RWPE2 (cell line): ENCODE data around the gene GAS7.

Experiments used
- ATAC-seq: fragments of 200-7000 bp; cut with Tn5 transposase; 3 replicates; pipeline ENCODE4 v1.9.1; 2021; ENCODE audit warnings: low read depth
- DNase-seq: peaks from one replicate; pipeline ENCODE4 v3.0.0-alpha.2; 2020; ENCODE audit warnings: low spot score
- H3K27ac ChIP-seq: fragments of 450-650 bp; 2 replicates; pipeline ENCODE4 v1.5.1; 2017; ENCODE audit warnings: mild to moderate bottlenecking; ENCODE audit not compliant: poor library complexity, severe bottlenecking
- H3K27me3 ChIP-seq: fragments of 250-450 bp; sonication (Bioruptor Pico); 2 replicates; pipeline ENCODE4 v1.5.1; 2021; ENCODE audit warnings: mild to moderate bottlenecking, moderate library complexity; ENCODE audit not compliant: insufficient read depth, poor library complexity, severe bottlenecking
- H3K36me3 ChIP-seq: fragments of 250-450 bp; sonication (Bioruptor Pico); 2 replicates; pipeline ENCODE4 v1.5.1; 2020; ENCODE audit warnings: low read depth, mild to moderate bottlenecking, moderate library complexity
- H3K4me1 ChIP-seq: fragments of 250-450 bp; sonication (Bioruptor Pico); 2 replicates; pipeline ENCODE4 v1.5.1; 2021; ENCODE audit warnings: mild to moderate bottlenecking, moderate library complexity; ENCODE audit not compliant: insufficient read depth, poor library complexity, severe bottlenecking
- H3K4me3 ChIP-seq: fragments of 250-450 bp; sonication (Bioruptor Pico); 2 replicates; pipeline ENCODE4 v1.5.1; 2021; ENCODE audit warnings: mild to moderate bottlenecking, moderate library complexity; ENCODE audit not compliant: severe bottlenecking
- H3K9me3 ChIP-seq: fragments of 250-450 bp; sonication (Bioruptor Pico); 2 replicates; pipeline ENCODE4 v1.5.1; 2021; ENCODE audit warnings: mild to moderate bottlenecking, moderate library complexity; ENCODE audit not compliant: severe bottlenecking
- CTCF ChIP-seq: fragments of 450-650 bp; IDR thresholded peaks from one replicate; pipeline ENCODE4 v1.5.1; 2017; ENCODE audit warnings: mild to moderate bottlenecking, moderate library complexity; ENCODE audit not compliant: poor library complexity, severe bottlenecking

Gene GAS7

GRCh38 chr17:10116267-10116666, 82.1 kb downstream of the GAS7 start:
- Histone ChIP-seq H3K9me3 (no peaks in the 10 kb centered on the region), H3K27ac (no peak overlapping the region), H3K27me3 (no peaks in the 10 kb centered on the region), H3K4me1 (peaks cover 30% of the 10 kb centered on the region), H3K36me3 (no peaks in the 10 kb centered on the region), H3K4me3 (no peak overlapping the region)
- ATAC-seq (no peak), DNase-seq (no peak)
- no peak for TF ChIP-seq CTCF

GRCh38 chr17:10115536-10115932, 82.9 kb downstream of the GAS7 start:
- ATAC-seq (no peak), DNase-seq (no peak)
- Histone ChIP-seq H3K9me3 (no peaks in the 10 kb centered on the region), H3K4me1 (peaks cover 29% of the 10 kb centered on the region), H3K27me3 (no peaks in the 10 kb centered on the region), H3K4me3 (no peak overlapping the region), H3K36me3 (no peaks in the 10 kb centered on the region), H3K27ac (peak overlapping the region; percentile 65)
- no peak for TF ChIP-seq CTCF

GRCh38 chr17:10114931-10115535, 83.4 kb downstream of the GAS7 start:
- DNase-seq (no peak), ATAC-seq (peak; percentile 85)
- no peak overlapping the region for H3K4me3 ChIP-seq
- H3K27me3 ChIP-seq: no peaks in the 10 kb centered on the region
- H3K36me3 ChIP-seq: no peaks in the 10 kb centered on the region
- peak overlapping the region; percentile 65 for H3K27ac ChIP-seq
- peaks cover 24% of the 10 kb centered on the region for H3K4me1 ChIP-seq
- no peak for TF ChIP-seq CTCF
- H3K9me3 ChIP-seq: no peaks in the 10 kb centered on the region

- Histone ChIP-seq H3K36me3 (no peaks in the 10 kb centered on the region), H3K9me3 (no peaks in the 10 kb centered on the region), H3K27me3 (no peaks in the 10 kb centered on the region), H3K4me1 (peaks cover 17% of the 10 kb centered on the region), H3K27ac (no peak overlapping the region), H3K4me3 (no peak overlapping the region)
- no peak for TF ChIP-seq CTCF
- DNase-seq (no peak), ATAC-seq (no peak)
Measured at GRCh38 chr17:10112962-10113361, 85.4 kb downstream of the GAS7 start.

- ATAC-seq (no peak), DNase-seq (no peak)
- TF ChIP-seq CTCF: no peak
- Histone ChIP-seq H3K4me3 (no peak overlapping the region), H3K27me3 (no peaks in the 10 kb centered on the region), H3K4me1 (peaks cover 17% of the 10 kb centered on the region), H3K27ac (no peak overlapping the region), H3K9me3 (no peaks in the 10 kb centered on the region), H3K36me3 (no peaks in the 10 kb centered on the region)
Measured at GRCh38 chr17:10111907-10112452, 86.4 kb downstream of the GAS7 start.
